Liver (tissue), 9 donors: ENCODE results near the gene TMPRSS9. TPM values are rescaled to one million over a fixed set of nuclear protein-coding genes. Genes with fewer than 3 reads are reported as not detected.

Experiments used
- DNase-seq: peaks from one replicate; pipeline ENCODE4 v3.0.0-alpha.2; 2017; ENCODE audit warnings: low spot score
- H3K27ac ChIP-seq, 2 donors: one replicate each; pipeline ENCODE4 v1.7.0; 2013; ENCODE audit warnings: inconsistent platforms in 2 of 2, low read length in 2 of 2, control low read depth in 1 of 2, low read depth in 1 of 2, mild to moderate bottlenecking in 1 of 2
- H3K27me3 ChIP-seq, 4 donors: one replicate each; pipeline versions ENCODE4 v1.6.1 to v1.7.0; 2013; ENCODE audit warnings: low read length in 3 of 4, inconsistent platforms in 1 of 4, mild to moderate bottlenecking in 1 of 4, moderate library complexity in 1 of 4; ENCODE audit not compliant: control insufficient read depth in 4 of 4, insufficient read depth in 4 of 4
- H3K36me3 ChIP-seq, 4 donors: one replicate each; pipeline versions ENCODE4 v1.6.1 to v1.7.0; 2013; ENCODE audit warnings: low read length in 3 of 4, mild to moderate bottlenecking in 3 of 4, low read depth in 1 of 4, moderate library complexity in 1 of 4; ENCODE audit not compliant: control insufficient read depth in 4 of 4, insufficient read depth in 3 of 4
- H3K4me1 ChIP-seq, 4 donors: one replicate each; pipeline versions ENCODE4 v1.6.1 to v1.7.0; 2013; ENCODE audit warnings: low read length in 3 of 4, mild to moderate bottlenecking in 3 of 4, moderate library complexity in 1 of 4; ENCODE audit not compliant: control insufficient read depth in 4 of 4, insufficient read depth in 4 of 4
- H3K4me3 ChIP-seq, 3 donors: one replicate each; pipeline versions ENCODE4 v1.6.1 to v1.7.0; 2013; ENCODE audit warnings: low read length in 3 of 3, control low read depth in 1 of 3, low read depth in 1 of 3, mild to moderate bottlenecking in 1 of 3
- H3K9ac ChIP-seq, 2 donors: one replicate each; pipeline ENCODE4 v1.7.0; 2013; ENCODE audit warnings: low read length in 2 of 2, mild to moderate bottlenecking in 2 of 2, moderate library complexity in 2 of 2, control low read depth in 1 of 2, low read depth in 1 of 2
- H3K9me3 ChIP-seq, 4 donors: one replicate each; pipeline versions ENCODE4 v1.6.1 to v1.7.0; 2013; ENCODE audit warnings: low read length in 3 of 4; ENCODE audit not compliant: control insufficient read depth in 4 of 4
- ATF3 ChIP-seq: IDR thresholded peaks from 2 replicates; pipeline ENCODE4 v1.6.1; 2016; ENCODE audit warnings: antibody characterized with exemption
- CTCF ChIP-seq: fragments of 150-350 bp; IDR thresholded peaks from 2 replicates; pipeline ENCODE4 v1.5.1; 2017; ENCODE audit warnings: improper control_type of control experiment, low read depth, low read length; ENCODE audit not compliant: missing input control
- EGR1 ChIP-seq, 2 donors: IDR thresholded peaks; 2 replicates each; pipeline ENCODE4 v1.6.1; 2016 to 2018; ENCODE audit warnings: antibody characterized with exemption in 2 of 2, low read depth in 2 of 2
- FOXA1 ChIP-seq: IDR thresholded peaks from 2 replicates; pipeline ENCODE4 v1.6.1; 2016; ENCODE audit warnings: antibody characterized with exemption
- FOXA2 ChIP-seq: IDR thresholded peaks from 2 replicates; pipeline ENCODE4 v1.6.1; 2016; ENCODE audit warnings: antibody characterized with exemption
- GABPA ChIP-seq, 2 donors: IDR thresholded peaks in 1 of 2; conservative IDR thresholded peaks in 1 of 2; 2 replicates each; pipeline ENCODE4 v1.6.1; 2016; ENCODE audit warnings: antibody characterized with exemption in 2 of 2, mild to moderate bottlenecking in 1 of 2, moderate library complexity in 1 of 2
- HNF4A ChIP-seq, 2 donors: conservative IDR thresholded peaks; 2 replicates each; pipeline ENCODE4 v1.6.1; 2016; ENCODE audit warnings: antibody characterized with exemption in 2 of 2, mild to moderate bottlenecking in 2 of 2
- HNF4G ChIP-seq: IDR thresholded peaks from 2 replicates; pipeline ENCODE4 v1.6.1; 2016; ENCODE audit warnings: antibody characterized with exemption
- JUND ChIP-seq, 2 donors: IDR thresholded peaks; 2 replicates each; pipeline ENCODE4 v1.6.1; 2016; ENCODE audit warnings: antibody characterized with exemption in 2 of 2
- NR2F2 ChIP-seq: IDR thresholded peaks from 2 replicates; pipeline ENCODE4 v1.6.1; 2016; ENCODE audit warnings: antibody characterized with exemption
- RAD21 ChIP-seq, 2 donors: IDR thresholded peaks; 2 replicates each; pipeline ENCODE4 v1.6.1; 2016; ENCODE audit warnings: antibody characterized with exemption in 2 of 2, mild to moderate bottlenecking in 2 of 2
- REST ChIP-seq: IDR thresholded peaks from 2 replicates; pipeline ENCODE4 v1.6.1; 2016; ENCODE audit warnings: antibody characterized with exemption, mild to moderate bottlenecking
- RXRA ChIP-seq, 2 donors: IDR thresholded peaks; 2 replicates each; pipeline ENCODE4 v1.6.1; 2017 to 2018; ENCODE audit warnings: antibody characterized with exemption in 2 of 2, mild to moderate bottlenecking in 1 of 2
- SP1 ChIP-seq: IDR thresholded peaks from 2 replicates; pipeline ENCODE4 v1.6.1; 2018; ENCODE audit warnings: antibody characterized with exemption, mild to moderate bottlenecking
- TAF1 ChIP-seq: conservative IDR thresholded peaks from 2 replicates; pipeline ENCODE4 v1.6.1; 2016; ENCODE audit warnings: antibody characterized with exemption, mild to moderate bottlenecking
- YY1 ChIP-seq: IDR thresholded peaks from 2 replicates; pipeline ENCODE4 v1.6.1; 2016; ENCODE audit warnings: antibody characterized with exemption, mild to moderate bottlenecking
- WGBS: extraction: QIAGEN DNeasy Blood & Tissue Kit; methylation state at CpG from one replicate; pipeline ENCODE4 v1.1.7; 2013; 5-methylcytosine and 5-hydroxymethylcytosine counted together
- polyA plus RNA-seq, 2 donors: library from polyadenylated mRNA; stranded (reverse) in 1 of 2; unstranded in 1 of 2; fragments of 200-250 nt in 1 of 2; fragments of >200 nt in 1 of 2; fragmentation: Nextera tagmentation in 1 of 2; extraction: Ambion mirVana in 1 of 2; gene quantifications; one replicate each; pipeline versions ENCODE4 v1.2.1 to v1.2.3, GENCODE V29; 2013 to 2015
- total RNA-seq, 2 donors: library from RNA; depleted of rRNA; stranded (reverse); fragments of >200 nt; gene quantifications; one replicate each; pipeline ENCODE4 v1.2.3, GENCODE V29; 2014
- TF ChIP-seq, protein P1 (sequence below): IDR thresholded peaks from 2 replicates; pipeline ENCODE4 v1.6.1; 2016; ENCODE audit warnings: antibody characterized with exemption
- TF ChIP-seq, protein P2 (sequence below): IDR thresholded peaks from 2 replicates; pipeline ENCODE4 v1.6.1; 2016; ENCODE audit warnings: antibody characterized with exemption
- donor health status: healthy.
- donor health status: healthy.
- donor health status: healthy.
- donor health status: healthy.
- donor health status: healthy.

The TMPRSS9 gene
- total and polyA plus RNA-seq, 4 donors, result 0.39 to 24.8 (median 1.5) TPM

DNA sequence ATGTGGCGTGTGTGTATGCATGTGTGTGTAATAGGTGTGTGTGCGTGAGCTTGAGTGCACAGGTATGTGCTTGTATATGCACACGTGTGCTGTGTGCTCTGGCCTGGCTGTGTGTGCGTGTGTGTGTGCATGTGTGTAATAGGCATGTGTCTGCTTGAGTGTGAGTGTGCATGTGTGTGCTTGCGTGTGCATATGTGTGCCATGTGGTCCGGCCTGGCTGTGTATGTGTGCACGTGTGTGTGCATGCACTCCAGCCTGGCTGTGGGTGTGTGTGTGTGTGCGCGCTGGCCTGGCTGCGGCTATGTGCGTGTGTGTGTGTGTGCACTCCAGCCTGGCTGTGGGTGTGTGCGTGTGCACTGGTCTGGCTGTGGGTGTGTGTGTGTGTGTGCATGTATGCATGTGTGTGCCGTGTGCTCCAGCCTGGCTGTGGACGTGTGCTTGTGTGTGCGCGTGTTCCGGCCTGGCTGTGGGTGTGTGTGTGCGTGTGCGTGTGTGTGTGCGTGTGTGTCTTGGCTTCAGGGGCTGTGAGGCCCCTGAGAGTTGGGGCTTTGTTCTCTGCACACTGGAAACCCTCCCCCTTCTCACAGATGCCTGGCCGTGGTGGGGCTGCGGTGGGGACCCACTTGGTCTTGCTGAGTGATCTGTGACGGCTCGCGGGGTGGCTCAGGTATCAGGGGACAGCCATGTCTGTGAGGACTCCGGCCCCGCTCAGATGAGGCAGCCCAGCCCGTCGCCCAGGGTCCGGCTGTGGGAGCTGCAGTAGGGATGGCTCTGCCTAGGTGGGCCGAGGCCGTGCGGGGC is 23.3 kb upstream of the TMPRSS9 start:
- WGBS, result 97% methylated on average over 33 of the region's 33 CpGs
- no peaks in the 10 kb centered on the region for H3K9me3 ChIP-seq

More for the DNA sequence above, 23.3 kb upstream of the TMPRSS9 start:
- TF ChIP-seq TAF1 (no peak), GABPA (IDR thresholded peaks at IDR 0.05 in 1 of 2, conservative IDR thresholded peaks at IDR 0.05 in 1 of 2) (no peak), ATF3 (no peak), HNF4A (conservative IDR thresholded peaks at IDR 0.05) (no peak), FOXA1 (no peak), RAD21 (IDR thresholded peaks at IDR 0.05) (no peak), CTCF (no peak), NR2F2 (no peak), EGR1 (IDR thresholded peaks at IDR 0.05; ENCODE audit: low read depth in 2 of 2) (no peak), YY1 (no peak), FOXA2 (no peak), HNF4G (no peak), SP1 (no peak), REST (no peak), RXRA (IDR thresholded peaks at IDR 0.05) (no peak), JUND (IDR thresholded peaks at IDR 0.05) (no peak)
- TF ChIP-seq, protein P1, sequence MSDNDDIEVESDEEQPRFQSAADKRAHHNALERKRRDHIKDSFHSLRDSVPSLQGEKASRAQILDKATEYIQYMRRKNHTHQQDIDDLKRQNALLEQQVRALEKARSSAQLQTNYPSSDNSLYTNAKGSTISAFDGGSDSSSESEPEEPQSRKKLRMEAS, result no peak
- TF ChIP-seq, protein P2, sequence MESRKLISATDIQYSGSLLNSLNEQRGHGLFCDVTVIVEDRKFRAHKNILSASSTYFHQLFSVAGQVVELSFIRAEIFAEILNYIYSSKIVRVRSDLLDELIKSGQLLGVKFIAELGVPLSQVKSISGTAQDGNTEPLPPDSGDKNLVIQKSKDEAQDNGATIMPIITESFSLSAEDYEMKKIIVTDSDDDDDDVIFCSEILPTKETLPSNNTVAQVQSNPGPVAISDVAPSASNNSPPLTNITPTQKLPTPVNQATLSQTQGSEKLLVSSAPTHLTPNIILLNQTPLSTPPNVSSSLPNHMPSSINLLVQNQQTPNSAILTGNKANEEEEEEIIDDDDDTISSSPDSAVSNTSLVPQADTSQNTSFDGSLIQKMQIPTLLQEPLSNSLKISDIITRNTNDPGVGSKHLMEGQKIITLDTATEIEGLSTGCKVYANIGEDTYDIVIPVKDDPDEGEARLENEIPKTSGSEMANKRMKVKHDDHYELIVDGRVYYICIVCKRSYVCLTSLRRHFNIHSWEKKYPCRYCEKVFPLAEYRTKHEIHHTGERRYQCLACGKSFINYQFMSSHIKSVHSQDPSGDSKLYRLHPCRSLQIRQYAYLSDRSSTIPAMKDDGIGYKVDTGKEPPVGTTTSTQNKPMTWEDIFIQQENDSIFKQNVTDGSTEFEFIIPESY, result no peak
- Histone ChIP-seq H3K27ac (no peak overlapping the region), H3K9ac (no peak overlapping the region), H3K36me3 (peaks cover 0 to 17% (median 3%) of the 10 kb centered on the region in 4 donors), H3K4me3 (no peak overlapping the region), H3K4me1 (peaks cover 0 to 3% (median 1%) of the 10 kb centered on the region in 4 donors), H3K27me3 (no peaks in the 10 kb centered on the region)
- no peak for DNase-seq
